Activated CD4-positive, alpha-beta T cell treated with anti-CD3 and anti-CD28 coated beads, Interleukin-2, Interleukin-6, amounts not matched to agents 100 ng/mL and 50 ng/mL, durations not matched to agents 16 hours and 8 hours (primary cell): ENCODE measurements around the gene UCMA.
A peak's percentile ranks its signal among the peaks of the same experiment; 100 is the strongest.

ENCODE experiments used
- DNase-seq: peaks from one replicate; pipeline ENCODE4 v3.0.0-alpha.2; 2020

UCMA gene

DNA sequence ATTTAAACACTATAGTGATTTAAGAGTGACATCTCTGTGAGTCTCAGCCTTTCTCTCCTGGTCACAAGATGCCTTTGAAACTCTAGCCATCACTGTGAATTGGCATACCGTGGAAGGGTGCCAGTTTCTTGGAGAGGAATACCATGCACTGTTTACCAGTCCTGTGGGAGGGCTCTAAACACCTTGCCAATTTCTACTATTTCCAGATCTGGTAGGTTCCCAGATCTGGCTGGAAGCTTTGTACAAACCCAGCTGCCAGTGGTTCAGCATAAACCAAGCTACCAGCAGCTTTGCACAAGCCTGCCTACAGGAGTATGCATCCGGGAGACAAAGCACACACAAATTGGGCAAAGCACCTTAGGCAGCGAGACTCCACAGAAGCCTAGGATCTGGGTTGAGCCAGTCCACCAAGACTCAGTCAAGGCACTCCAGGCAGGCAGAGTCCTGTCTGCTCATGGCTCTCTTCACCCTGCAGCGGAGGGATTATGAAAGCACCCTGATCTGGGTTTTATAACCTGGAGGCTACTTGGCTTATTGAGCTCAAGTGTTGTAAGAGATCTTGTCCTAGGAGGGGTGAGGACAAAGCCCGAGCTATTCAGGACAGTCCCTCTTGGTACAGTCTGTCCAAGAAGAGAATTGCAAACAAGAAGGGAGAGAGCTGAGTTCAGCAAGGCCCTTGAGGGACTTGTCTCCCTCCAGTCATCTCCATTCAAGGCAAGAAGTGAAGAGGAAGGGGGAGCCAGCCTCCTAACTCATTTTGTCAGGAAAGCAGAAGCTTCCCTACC lies 49.3 kb downstream of the UCMA start:
- DNase-seq: no peak

DNA sequence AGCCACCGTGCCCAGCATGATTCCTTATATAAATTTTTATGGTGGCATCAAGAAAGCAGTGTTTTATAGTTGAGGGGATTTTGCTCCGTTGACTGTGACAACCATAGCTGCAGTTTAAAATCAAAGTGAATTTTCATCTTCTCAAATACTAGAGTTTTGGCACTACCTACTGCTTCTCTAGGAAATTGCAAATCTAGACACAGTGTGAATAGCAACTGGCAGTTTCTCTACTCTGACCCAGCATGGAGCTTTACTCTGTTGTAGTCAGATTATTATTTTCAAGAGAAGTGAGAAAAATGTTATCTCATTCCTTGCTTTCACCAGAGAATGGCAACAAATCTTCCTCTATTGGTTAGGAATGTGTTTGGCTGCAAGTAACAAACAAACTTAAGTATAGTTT lies 49.9 kb downstream of the UCMA start:
- no peak for DNase-seq

DNA sequence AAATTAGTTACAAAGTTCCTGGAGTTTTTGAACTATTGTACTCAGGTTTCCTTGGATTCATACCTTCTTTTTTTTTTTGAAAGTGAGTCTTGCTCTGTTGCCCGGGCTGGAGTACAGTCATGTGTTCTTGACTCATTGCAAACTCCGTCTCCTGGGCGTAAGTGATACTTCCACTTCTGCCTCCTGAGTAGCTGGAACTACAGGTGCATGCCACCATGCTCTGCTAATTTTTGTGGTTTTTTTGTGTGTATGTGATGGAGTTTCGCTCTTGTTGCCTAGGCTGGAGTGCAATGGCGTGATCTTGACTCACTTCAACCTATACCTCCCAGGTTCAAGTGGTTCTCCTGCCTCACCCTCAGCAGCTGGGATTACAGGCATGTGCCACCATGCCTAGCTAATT lies 50.5 kb downstream of the UCMA start:
- no peak for DNase-seq

DNA sequence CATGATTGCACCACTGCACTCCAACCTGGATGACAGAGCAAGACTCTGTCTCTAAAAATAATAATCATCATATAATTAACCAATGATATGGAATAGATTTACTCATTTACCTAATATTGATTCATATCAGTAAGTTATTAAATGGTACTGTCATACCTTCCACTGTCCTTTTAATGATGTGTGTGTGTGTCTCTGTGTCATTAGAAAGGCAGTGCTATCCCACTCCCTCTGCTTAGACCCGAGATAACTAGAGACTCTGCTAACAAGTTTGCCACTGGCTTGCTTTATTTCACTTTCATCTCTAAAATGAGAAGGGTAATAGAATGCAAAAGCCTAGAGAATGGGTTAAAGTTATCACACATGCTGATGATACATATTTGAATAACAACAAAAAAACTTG lies 51.8 kb downstream of the UCMA start:
- DNase-seq: no peak

DNA sequence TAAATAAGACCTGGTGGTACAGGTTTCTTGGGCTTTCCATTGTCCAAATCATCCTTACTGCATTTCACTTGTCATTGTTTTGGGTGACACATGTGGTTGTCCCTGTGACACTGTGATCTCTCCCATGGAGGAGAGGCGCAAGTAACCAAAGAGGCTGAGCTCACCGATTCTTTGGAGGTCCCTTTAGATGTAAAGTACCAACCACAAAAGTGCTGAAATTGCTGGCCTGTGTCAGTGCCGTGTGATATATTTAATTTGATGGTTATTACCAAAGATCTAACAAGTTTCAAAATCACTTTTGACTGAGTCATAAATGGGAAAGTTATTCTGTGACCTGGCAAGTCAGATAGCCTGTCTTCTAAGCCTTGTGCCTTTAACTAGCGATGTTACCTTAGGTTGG lies 53.4 kb downstream of the UCMA start:
- peak; percentile 76 for DNase-seq

DNA sequence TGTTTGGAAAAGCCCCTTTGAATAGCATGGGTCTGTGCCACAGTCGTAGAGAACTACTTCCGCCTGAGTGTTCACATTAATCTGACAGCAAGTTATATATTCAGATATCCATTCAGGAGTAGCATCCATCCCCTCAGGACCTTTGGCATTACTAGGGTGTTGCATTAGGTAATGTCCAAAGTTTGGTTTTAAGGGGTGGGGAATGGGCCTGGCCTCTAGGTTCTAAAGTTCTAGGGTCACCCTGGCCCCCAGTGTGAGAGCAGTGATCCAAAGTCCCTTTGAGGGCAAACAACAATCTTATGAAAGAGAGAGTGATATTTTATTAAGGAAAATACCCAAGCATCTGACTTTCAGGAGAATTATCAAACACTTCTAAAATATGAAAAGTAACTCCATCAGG lies 60.6 kb downstream of the UCMA start:
- no peak for DNase-seq
